KOPT-K1 (cell line): ENCODE results near the gene ATP11A.

ENCODE experiments used
- H3K27ac ChIP-seq: fragments of 200-600 bp; sonication (generic); 2 replicates; pipeline ENCODE4 v1.5.1; 2016; ENCODE audit warnings: antibody characterized with exemption, mild to moderate bottlenecking, low read depth, low read length; ENCODE audit not compliant: poor library complexity, severe bottlenecking
- H3K36me3 ChIP-seq: fragments of 200-600 bp; sonication (generic); 2 replicates; pipeline ENCODE4 v1.5.1; 2017; ENCODE audit warnings: antibody characterized with exemption, mild to moderate bottlenecking, low read length, moderate library complexity; ENCODE audit not compliant: insufficient read depth
- H3K9me3 ChIP-seq: fragments of 200-600 bp; sonication (generic); 2 replicates; pipeline ENCODE4 v1.5.1; 2017; ENCODE audit warnings: antibody characterized with exemption, low read length, mild to moderate bottlenecking; ENCODE audit not compliant: insufficient read depth, poor library complexity, severe bottlenecking

The ATP11A gene

DNA sequence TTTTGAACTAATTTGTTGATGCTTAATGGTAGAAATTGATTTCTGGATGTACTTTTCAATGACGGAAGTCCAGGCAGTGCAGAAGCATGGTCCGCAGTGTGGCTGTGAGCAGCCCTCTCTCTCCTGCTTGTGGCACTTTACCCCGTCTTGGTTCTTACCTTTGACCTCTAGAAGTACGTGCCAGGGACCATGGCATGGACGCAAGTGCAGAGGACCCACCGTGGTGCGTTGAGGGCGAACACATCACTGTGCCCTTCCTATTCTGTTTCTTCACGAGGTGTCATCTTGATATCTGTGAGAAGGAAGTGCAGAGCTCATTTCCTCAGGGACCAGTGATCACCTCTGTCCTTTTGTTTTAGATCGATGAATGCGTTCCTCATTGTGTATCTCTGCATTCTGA, 135.2 kb downstream of the ATP11A start:
- Histone ChIP-seq H3K9me3 (no peaks in the 10 kb centered on the region), H3K27ac (no peak overlapping the region), H3K36me3 (peaks cover 80% of the 10 kb centered on the region)

DNA sequence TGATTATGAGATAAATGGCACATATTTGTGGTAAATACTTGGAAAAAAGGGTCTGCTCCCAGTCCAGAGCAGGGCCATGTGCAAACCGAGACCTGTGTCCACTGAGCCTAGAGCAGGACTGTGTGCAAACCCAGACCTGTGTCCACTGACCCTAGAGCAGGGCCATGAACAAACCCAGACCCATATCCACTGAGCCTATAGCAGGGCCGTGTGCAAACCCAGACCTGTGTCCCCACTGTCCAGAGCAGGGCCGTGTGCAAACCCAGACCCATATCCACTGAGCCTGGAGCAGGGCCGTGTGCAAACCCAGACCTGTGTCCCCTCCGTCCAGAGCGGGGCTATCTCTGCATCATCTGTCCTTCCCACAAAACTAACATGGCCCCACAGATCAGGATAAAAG, 136.0 kb downstream of the ATP11A start:
- H3K36me3 ChIP-seq: peaks cover 74% of the 10 kb centered on the region
- H3K27ac ChIP-seq: no peak overlapping the region
- H3K9me3 ChIP-seq: no peaks in the 10 kb centered on the region

- Histone ChIP-seq H3K9me3 (no peaks in the 10 kb centered on the region), H3K36me3 (peaks cover 79% of the 10 kb centered on the region), H3K27ac (no peak overlapping the region)
Measured at GRCh38 chr13:112826565-112826964, 136.7 kb downstream of the ATP11A start.

- Histone ChIP-seq H3K27ac (no peak overlapping the region), H3K9me3 (no peaks in the 10 kb centered on the region), H3K36me3 (peaks cover 86% of the 10 kb centered on the region)
Measured at GRCh38 chr13:112828082-112828699, 138.4 kb downstream of the ATP11A start.

DNA sequence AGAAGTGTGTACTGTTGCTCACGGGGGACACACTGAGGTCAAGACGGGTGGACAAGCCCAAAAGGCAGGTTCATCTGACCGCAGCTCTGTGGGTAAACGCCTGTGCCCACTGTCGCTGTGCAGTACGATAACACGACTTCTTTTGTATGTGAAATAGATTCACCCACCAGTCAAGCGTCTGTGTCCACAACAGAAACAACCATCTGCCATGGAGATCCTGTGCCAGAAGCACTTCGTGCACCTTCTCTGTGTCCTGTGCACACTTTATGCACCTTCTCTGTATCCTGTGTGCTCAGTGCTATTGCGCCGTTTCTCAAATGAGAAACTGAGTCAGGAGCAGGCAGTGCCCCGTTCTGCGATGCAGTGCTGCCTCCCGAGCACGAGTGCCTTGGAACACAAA, 138.9 kb downstream of the ATP11A start:
- Histone ChIP-seq H3K36me3 (peaks cover 86% of the 10 kb centered on the region), H3K9me3 (no peaks in the 10 kb centered on the region), H3K27ac (no peak overlapping the region)

GRCh38 chr13:112831196-112831595, 141.4 kb downstream of the ATP11A start:
- no peak overlapping the region for H3K27ac ChIP-seq
- peaks cover 85% of the 10 kb centered on the region for H3K36me3 ChIP-seq
- no peaks in the 10 kb centered on the region for H3K9me3 ChIP-seq

DNA sequence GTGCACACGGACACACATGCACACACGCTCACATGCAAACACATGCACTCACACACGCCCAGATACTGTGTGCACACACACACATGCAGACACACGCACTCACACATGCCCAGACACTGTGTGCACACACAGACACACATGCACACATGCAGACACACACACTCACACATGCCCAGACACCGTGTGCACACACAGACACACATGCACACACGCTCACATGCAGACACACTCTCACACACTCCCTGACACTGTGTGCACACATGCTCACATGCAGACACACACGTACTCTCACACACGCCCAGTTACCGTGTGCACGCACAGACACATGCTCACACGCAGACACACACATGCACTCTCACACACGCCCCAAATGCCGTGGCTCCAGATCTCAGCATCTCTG, 142.0 kb downstream of the ATP11A start:
- peaks cover 85% of the 10 kb centered on the region for H3K36me3 ChIP-seq

GRCh38 chr13:112832811-112833210, 143.0 kb downstream of the ATP11A start:
- no peaks in the 10 kb centered on the region for H3K9me3 ChIP-seq
- H3K36me3 ChIP-seq: peaks cover 85% of the 10 kb centered on the region
- no peak overlapping the region for H3K27ac ChIP-seq

More for the DNA sequence above, 142.0 kb downstream of the ATP11A start:
- H3K27ac ChIP-seq: no peak overlapping the region
- H3K9me3 ChIP-seq: no peaks in the 10 kb centered on the region

GRCh38 chr13:112833551-112834257, 143.9 kb downstream of the ATP11A start:
- Histone ChIP-seq H3K9me3 (no peaks in the 10 kb centered on the region), H3K36me3 (peaks cover 85% of the 10 kb centered on the region)

GRCh38 chr13:112835344-112835743, 145.5 kb downstream of the ATP11A start:
- no peak overlapping the region for H3K27ac ChIP-seq
- H3K9me3 ChIP-seq: no peaks in the 10 kb centered on the region
- H3K36me3 ChIP-seq: peaks cover 95% of the 10 kb centered on the region

More at GRCh38 chr13:112833551-112834257, 143.9 kb downstream of the ATP11A start:
- H3K27ac ChIP-seq: no peak overlapping the region

GRCh38 chr13:112835796-112836195, 146.0 kb downstream of the ATP11A start:
- H3K36me3 ChIP-seq: peaks cover 93% of the 10 kb centered on the region
- no peaks in the 10 kb centered on the region for H3K9me3 ChIP-seq
- no peak overlapping the region for H3K27ac ChIP-seq

DNA sequence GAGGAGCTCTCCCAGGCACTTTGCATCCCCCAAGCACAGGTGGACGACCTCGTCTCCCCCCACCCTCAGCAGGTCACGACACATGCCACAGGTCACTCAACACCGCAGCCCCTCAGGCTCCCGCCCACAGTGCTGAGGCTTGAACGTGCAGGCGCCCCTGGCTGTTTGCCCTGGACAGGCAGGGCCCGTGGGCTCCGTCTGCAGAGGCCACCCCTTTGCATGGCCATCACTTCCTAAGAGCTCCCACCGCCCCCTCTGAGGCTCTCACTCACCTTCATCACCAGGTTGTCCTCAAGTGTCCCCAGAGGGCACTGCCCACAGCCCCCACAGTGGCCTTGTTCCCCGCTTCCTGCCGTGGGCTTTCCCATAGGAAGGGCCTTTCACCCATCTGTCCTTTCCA, 147.1 kb downstream of the ATP11A start:
- peaks cover 88% of the 10 kb centered on the region for H3K36me3 ChIP-seq
- H3K27ac ChIP-seq: no peak overlapping the region
- H3K9me3 ChIP-seq: no peaks in the 10 kb centered on the region

GRCh38 chr13:112837371-112838037, 147.7 kb downstream of the ATP11A start:
- H3K36me3 ChIP-seq: peaks cover 87% of the 10 kb centered on the region
- no peak overlapping the region for H3K27ac ChIP-seq
- H3K9me3 ChIP-seq: no peaks in the 10 kb centered on the region

GRCh38 chr13:112838038-112838841, 148.4 kb downstream of the ATP11A start:
- H3K27ac ChIP-seq: no peak overlapping the region

DNA sequence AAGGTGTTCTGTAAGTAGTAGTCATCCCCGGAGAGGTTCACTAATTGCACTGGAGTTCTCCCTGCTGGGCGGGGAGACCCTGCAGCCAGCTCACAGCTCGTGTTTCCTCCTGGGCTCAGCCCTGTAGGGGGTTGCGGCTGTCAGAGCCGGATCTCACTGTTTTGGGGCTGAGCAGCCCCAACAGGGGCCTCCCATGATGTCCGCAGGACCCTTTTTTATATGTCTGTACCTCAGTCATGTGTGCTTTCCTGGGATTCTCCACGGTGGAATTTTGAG, 148.9 kb downstream of the ATP11A start:
- Histone ChIP-seq H3K36me3 (peaks cover 87% of the 10 kb centered on the region), H3K9me3 (no peaks in the 10 kb centered on the region), H3K27ac (no peak overlapping the region)

More at GRCh38 chr13:112838038-112838841, 148.4 kb downstream of the ATP11A start:
- Histone ChIP-seq H3K9me3 (no peaks in the 10 kb centered on the region), H3K36me3 (peaks cover 87% of the 10 kb centered on the region)
